ENCODE results near the gene PTK7.

- TF ChIP-seq CTCF (IDR thresholded peaks at IDR 0.05), result no peak
- TF ChIP-seq POLR2A (IDR thresholded peaks at IDR 0.05), result no peak
Measured at GRCh38 chr6:43088654-43089056, 12.5 kb downstream of the PTK7 start.
